ENCODE measurements around the gene EPHB2. TPM values are rescaled to one million over a fixed set of nuclear protein-coding genes. Genes with fewer than 3 reads are reported as not detected.

EPHB2 gene
- total RNA-seq, 1 donor from 2014 or later: 3.7 TPM

DNA sequence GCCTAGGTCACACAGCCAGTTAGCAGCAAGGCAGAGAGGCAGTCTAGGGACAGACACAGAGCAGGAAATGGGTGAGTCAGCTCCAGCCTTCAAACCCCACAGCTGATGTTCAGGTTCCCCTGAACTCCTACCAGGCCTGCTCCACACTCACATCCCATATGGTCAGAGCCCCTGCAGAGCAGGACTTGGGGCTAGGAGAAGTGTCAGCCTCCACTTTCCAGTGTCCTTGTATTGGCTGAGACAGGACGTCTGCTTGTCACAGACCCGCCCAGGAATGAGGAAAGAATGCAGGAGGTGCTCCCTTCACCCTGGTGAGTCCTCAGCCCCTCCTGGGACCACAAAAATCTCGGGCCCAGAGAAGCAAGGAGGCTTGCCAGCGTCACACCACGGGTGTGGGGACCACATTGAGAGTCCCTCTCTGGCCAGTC lies 169.5 kb downstream of the EPHB2 start:
- no peak for DNase-seq (ENCODE audit: low spot score)

DNA sequence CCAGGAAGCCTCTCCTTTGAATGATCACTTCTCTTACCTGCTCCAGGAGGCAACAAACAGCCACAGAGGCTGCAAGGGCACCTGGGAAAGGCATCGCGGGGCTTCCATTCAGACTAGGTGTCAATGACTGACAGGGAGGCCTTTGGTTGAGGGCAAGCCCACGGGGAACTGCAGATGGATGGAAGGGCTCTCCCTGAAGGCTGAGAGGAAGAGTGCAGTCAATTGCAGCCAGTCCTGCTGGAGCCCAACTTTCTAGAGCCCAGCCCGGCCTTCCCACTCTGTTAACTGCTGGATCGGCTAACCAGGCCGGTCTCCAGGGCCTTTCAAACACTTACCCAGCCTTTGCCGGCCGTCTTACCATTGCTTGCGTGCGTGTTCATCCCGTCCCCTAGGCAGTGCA lies 172.8 kb downstream of the EPHB2 start:
- DNase-seq (ENCODE audit: low spot score): no peak

DNA sequence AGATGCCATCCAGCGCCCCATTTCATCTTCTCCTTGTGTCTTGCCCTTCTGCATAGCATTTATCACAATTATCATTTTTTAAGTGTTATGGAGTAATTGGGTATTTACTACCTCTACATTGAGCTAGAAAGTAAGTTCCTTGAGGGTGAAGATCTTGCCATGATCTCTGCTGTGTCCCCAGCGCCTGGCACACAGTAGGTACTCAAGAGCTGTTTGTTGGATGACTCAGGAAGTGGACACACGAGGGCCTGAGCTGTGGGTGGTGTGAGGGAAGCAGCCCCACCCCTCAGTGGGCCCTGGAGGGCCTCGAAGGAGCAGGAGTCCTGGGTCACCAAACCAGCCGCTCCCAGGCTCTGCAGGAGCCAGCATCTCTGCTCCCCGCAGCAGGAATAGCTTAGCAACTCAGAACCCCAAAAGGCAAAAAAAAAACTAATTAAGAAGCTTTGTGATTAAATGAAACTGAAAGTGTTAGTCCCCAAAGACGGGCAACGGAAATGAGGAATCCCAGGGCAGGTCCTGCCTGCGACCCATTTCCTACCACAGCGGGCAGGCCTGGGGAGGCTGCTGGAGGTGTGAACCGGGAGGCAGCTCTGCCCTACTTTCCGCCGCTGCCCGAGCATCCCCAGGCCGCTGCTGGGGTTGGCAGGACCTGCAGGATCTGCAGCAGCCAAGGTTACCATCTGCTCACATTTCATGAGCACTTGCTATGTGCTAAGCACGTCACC lies 174.3 kb downstream of the EPHB2 start:
- no peak for DNase-seq (ENCODE audit: low spot score)

DNA sequence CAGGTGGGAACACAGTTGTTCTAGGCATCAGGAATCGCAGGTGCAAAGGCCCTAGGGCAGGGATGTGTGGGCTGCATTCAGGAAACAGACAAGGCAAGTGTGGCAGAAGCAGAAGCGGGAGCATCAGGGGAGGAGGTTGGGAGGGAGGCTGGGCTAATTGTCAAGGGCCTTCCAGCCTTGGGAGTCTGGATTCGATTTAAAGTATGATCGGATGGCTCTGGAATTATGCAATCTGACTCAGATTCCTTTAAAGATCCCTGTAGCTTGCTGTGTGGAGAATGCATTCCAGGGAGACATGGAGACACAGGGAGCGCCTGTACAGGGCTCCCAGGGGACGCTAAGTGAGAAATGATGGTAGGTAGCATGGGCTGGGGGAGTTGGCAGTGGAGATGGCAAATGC lies 175.6 kb downstream of the EPHB2 start:
- no peak for DNase-seq (ENCODE audit: low spot score)

DNA sequence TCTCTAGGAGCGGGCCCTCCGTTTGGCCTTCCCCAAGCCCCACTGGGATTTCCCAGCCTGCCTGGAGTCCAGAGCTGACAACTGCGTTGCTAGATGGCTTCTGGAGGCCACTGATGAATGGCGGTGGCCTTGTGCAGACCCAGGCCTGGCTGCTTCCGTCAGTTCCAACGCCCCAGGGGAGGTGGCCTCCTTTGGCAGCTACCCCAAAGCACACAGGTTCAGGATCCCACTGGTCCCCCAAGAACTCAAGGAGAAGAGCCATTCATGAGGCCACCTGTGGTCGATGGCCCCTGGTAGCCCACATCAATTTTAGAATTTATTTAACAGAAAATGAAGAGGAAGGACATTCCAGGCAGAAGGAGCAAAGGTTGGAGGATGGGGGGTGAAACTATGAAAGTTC lies 176.9 kb downstream of the EPHB2 start:
- DNase-seq (ENCODE audit: low spot score): no peak

DNA sequence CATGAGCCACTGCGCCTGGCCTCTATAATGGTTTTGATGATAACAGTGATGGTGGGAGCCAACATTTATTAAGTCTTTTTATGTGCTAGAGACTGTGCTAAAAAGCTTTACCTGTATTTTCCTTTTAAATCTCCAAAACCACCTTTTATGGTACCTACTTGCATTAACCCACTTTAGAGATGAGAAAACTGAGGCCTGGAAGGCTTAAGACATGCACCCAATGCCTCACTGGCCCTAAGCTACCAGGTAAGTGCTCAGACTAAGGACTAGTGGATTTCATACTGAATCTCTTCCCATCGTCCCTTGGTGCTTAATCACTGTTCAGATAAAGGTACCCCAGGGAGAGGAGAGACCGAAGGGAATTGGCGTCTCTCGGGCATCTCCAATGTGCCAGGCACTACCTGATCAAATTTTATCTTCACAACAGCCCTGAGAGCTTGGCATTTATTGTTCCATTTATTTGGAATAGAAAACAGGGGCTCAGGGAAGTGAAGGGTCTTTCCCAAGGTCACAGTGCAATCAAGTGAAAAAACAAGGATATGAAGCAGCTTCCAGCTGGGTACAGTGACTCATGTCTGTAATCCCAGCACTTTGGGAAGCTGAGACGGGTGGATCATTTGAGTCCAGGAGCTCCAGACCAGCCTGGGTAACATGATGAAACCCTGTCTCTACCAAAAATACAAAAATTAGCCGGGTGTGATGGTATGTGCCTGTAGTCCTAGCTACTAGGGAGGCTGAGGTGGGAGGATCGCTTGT lies 177.9 kb downstream of the EPHB2 start:
- no peak for DNase-seq (ENCODE audit: low spot score)

DNA sequence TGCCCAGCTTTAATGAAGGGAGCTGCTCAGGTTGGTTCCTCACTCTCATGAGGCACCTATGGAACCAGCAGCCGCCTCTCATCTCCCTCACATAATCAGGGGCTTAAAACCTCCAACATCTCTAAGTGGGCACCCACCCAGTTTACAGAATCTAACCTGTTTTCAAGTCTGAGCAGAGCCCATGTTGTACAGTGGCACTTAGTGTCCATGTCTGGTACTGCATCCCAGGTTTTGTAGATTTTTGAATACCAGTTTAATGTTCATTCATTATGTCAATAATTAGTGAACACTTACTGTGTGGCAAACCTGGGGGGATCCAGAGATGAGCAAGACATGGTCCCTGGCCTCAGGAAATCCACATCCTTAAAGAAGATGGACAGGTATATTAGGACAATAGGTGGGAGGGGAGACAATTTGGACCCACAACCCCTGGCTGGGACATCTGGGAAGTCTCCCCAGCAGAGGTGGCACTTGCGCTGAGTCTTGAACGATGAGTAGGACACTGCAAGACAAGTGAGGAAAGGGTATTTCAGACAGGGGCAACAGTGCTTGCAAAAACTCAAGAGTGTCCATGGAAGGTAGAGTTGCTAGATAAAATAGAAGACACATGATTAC lies 178.7 kb downstream of the EPHB2 start:
- DNase-seq (ENCODE audit: low spot score): no peak

DNA sequence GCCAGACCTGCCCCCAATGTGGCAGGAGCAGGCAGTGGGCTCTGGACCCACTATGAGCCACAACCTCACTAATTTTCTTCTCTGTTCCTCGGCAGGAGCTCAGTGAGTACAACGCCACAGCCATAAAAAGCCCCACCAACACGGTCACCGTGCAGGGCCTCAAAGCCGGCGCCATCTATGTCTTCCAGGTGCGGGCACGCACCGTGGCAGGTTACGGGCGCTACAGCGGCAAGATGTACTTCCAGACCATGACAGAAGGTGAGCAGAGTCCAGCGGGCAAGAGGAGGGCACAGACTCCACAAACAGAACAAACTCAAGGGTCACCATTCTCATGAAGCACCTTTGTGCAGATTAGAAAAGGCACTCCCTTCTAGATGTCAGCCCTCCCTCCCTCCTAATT lies 182.2 kb downstream of the EPHB2 start:
- no peak for DNase-seq (ENCODE audit: low spot score)

DNA sequence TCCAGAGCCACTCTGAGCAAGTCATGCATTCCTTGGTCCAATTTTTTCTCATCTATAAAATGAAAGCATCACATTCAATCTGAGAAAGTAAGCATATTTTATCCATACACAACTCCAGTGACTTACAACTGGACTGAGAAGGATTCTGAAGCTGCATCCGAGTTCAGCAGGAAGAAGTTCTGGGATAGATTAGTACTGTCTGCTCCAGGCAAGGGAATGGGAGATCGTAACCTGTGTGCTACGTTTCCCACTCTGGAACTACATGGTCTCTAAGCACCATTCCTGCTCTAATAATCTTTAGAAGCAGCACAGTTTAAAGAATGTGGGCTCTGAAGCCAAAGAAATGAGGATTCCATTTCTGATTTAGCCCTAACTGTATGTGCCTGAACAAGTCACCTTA lies 182.7 kb downstream of the EPHB2 start:
- no peak for DNase-seq (ENCODE audit: low spot score)

DNA sequence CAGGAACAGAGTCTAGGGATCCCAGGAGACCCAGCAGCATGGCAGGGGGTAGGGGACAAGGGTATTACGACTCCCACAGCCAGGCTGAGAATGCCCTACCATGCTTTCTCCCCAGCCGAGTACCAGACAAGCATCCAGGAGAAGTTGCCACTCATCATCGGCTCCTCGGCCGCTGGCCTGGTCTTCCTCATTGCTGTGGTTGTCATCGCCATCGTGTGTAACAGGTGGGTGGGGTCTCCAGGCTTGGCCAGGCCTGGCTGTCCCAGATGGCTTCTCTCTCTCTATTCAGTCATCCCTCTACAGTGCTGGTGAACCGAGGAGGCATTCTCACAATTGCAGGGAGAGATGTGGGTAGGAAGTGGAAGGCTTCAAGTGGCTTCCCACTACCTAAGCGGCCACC lies 184.7 kb downstream of the EPHB2 start:
- no peak for DNase-seq (ENCODE audit: low spot score)

DNA sequence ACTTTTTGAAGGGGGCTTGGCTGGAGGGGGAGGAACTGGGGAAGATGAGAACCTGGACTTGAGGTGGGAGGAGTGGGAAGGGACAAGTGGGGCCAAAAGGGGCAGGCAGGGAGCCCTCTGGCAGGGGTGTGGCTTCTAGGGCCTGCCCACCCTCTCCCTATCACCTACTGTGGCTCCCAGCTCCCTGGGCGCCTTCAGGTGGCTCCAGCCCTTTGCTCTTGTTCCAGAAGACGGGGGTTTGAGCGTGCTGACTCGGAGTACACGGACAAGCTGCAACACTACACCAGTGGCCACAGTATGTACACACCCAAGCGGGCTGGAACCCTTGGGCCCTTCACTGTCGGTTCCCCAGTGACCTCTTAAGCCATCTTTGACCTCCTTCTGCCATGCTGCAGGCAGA lies 185.5 kb downstream of the EPHB2 start:
- DNase-seq (ENCODE audit: low spot score): no peak

DNA sequence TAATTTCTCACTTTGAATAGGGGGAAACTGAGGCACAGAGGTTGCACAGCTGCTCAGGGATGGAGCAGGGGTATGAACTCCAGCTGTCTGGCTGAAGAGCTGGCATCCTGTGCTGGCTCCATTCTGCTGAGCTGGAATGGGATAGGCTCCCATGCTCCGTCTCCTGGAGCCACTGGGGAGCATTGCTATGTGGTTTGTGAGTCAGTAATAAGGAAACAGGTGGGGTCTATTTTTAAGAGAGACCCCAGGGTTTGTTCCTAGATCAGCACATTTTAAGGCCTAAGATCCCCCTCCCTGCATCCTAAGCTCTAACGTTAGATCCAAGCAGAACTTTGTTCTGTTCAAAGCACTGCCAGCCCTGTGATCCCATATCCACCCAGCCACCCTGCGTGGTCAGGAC lies 189.8 kb downstream of the EPHB2 start:
- DNase-seq (ENCODE audit: low spot score): no peak

DNA sequence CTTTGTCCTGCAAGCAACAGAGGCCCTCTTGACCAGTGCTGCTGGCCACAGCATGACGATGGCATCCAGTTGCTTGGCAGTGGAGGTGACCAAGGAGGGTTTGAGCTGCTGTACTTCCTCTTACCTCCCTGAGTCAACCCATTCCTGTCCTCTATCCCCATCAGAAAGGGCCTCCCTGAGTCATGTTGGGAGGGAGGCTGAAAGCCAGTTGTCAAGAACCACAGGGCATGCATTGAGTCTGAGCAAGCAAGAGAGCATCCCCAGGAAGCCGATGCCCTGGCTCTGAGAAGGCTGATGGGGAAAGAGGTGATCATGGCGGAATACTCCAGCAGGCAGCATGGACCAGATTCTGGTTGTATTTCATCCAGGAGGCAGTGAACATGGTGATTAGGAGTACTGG lies 192.5 kb downstream of the EPHB2 start:
- no peak for DNase-seq (ENCODE audit: low spot score)

DNA sequence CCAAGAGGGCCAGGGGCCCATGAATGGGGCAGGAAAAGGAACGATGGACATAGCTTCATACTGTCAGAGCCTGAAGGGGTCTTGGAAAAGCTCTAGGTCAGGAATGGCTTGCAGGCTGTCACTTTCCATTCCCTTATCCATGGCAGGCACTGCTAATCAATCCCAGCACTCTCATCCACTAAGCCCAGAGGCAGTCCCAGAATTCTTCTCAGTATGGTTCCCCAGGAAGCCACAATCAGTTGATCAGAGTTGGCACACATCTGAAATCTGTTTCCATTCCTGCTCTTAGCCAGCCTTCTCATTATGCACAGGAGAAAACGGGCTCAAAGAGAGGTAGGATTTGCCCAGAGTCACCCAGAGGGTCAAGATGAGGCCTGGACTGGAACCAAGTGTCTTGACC lies 196.3 kb downstream of the EPHB2 start:
- DNase-seq (ENCODE audit: low spot score): no peak

DNA sequence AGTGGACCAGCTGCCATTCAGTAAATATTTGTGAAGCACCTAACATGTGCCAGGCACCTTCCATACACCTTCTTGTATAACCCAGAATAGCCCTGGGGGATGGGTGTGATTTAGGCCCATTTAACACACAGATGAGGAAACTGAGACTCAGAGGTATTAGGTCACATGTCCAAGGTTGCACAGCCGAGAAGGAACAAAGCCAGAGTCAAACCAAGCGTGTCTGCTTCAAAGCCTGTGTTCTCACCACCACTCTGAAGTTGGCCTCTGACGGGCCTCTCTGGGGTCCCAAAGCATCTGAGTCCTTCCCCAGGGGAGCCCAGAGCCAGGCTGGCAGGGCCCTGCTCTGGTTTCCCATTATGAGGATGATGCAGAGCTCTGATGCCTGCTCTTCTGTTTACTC lies 196.9 kb downstream of the EPHB2 start:
- DNase-seq (ENCODE audit: low spot score): no peak

DNA sequence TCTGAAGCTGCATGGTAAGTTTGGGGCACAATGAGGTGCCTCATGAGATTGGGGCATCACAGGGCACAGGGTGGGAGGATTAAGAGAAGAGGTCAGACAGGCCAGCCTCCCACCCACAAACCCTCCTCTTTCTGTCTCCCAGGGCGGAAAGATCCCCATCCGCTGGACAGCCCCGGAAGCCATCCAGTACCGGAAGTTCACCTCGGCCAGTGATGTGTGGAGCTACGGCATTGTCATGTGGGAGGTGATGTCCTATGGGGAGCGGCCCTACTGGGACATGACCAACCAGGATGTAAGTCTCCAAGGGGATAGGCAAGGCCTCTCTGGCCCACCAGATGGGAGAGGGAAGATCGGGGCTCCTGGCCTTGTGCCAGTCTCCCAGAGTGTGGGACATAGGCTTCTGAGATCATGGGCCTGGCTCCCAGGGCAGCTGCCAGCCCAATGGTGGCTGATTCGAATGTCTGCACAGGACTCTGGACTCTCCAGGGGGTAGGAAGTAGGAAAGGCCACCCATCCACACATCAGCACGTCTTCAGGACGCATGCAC lies 198.3 kb downstream of the EPHB2 start:
- no peak for DNase-seq (ENCODE audit: low spot score)

DNA sequence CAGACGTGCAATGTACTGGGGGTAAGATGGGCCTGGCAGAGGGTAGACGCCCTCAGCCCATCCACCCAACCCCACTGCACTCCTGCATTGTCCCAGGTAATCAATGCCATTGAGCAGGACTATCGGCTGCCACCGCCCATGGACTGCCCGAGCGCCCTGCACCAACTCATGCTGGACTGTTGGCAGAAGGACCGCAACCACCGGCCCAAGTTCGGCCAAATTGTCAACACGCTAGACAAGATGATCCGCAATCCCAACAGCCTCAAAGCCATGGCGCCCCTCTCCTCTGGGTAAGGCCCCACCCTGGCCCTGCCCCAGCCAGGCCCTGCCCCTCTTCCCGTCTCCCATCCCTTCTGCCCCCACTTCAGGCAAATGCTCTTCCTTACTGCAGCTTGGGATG lies 199.6 kb downstream of the EPHB2 start:
- DNase-seq (ENCODE audit: low spot score): no peak

DNA sequence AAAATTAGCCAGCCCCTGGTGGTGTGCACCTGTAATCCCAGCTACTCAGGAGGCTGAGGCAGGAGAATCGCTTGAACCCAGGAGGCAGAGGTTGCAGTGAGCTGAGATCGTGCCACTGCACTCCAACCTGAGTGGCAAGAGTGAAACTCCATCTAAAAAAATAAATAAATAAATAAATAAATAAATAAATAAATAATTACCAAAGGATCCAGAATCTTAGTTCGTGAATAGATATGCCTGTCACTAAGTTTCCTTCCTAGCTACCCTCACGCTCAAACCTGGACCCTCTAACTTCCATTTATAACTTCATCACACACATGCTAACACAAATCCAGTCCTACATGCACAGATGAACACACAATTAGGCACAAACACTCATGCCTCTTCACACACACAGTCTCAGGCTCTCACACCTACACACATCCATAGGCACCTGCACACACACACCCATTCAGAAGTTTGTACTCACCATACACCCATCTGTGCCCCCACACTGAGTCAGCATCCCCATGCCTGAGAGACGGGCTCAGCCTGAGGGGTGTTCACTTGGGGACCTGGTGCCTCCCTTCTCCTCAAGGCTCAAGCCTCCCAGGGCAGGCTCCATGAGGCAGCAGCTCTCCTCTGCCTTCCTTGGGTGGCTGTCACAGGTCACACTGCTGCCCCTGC lies 200.5 kb downstream of the EPHB2 start:
- DNase-seq (ENCODE audit: low spot score): no peak

DNA sequence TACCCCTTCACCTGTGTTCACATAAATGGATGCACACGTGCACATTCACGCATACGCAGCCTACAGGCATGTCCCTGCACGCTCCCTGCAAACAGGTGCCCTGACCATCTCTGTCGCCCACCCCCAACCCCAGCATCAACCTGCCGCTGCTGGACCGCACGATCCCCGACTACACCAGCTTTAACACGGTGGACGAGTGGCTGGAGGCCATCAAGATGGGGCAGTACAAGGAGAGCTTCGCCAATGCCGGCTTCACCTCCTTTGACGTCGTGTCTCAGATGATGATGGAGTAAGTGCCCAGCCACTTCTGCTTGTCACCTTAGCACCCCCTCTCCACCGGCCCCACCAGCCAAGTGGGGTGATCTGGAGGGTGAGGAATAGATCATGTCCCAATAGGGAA lies 201.7 kb downstream of the EPHB2 start:
- no peak for DNase-seq (ENCODE audit: low spot score)

DNA sequence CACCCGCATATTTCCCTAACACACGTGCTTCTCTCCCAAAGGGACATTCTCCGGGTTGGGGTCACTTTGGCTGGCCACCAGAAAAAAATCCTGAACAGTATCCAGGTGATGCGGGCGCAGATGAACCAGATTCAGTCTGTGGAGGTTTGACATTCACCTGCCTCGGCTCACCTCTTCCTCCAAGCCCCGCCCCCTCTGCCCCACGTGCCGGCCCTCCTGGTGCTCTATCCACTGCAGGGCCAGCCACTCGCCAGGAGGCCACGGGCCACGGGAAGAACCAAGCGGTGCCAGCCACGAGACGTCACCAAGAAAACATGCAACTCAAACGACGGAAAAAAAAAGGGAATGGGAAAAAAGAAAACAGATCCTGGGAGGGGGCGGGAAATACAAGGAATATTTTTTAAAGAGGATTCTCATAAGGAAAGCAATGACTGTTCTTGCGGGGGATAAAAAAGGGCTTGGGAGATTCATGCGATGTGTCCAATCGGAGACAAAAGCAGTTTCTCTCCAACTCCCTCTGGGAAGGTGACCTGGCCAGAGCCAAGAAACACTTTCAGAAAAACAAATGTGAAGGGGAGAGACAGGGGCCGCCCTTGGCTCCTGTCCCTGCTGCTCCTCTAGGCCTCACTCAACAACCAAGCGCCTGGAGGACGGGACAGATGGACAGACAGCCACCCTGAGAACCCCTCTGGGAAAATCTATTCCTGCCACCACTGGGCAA lies 202.9 kb downstream of the EPHB2 start:
- DNase-seq (ENCODE audit: low spot score): no peak

DNA sequence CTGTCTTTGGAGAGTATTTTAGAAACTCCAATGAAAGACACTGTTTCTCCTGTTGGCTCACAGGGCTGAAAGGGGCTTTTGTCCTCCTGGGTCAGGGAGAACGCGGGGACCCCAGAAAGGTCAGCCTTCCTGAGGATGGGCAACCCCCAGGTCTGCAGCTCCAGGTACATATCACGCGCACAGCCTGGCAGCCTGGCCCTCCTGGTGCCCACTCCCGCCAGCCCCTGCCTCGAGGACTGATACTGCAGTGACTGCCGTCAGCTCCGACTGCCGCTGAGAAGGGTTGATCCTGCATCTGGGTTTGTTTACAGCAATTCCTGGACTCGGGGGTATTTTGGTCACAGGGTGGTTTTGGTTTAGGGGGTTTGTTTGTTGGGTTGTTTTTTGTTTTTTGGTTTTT lies 203.5 kb downstream of the EPHB2 start:
- no peak for DNase-seq (ENCODE audit: low spot score)
